SHP77 (cell line): Measurements from ENCODE around the gene SRRD.

Source experiments
- DNase-seq, 2 experiments: peaks; one replicate each; lab custom pipeline; 2025; lab: John Stamatoyannopoulos, UW

The SRRD gene

GRCh38 chr22:26482161-26482560, 1.5 kb upstream of the SRRD start:
- no peak for DNase-seq

GRCh38 chr22:26483043-26483438, 636 bp upstream of the SRRD start:
- DNase-seq: no peak

GRCh38 chr22:26484360-26484706, 656 bp downstream of the SRRD start:
- no peak for DNase-seq

GRCh38 chr22:26485013-26485412, 1.3 kb downstream of the SRRD start:
- DNase-seq: no peak

GRCh38 chr22:26485806-26486390, 2.2 kb downstream of the SRRD start:
- no peak for DNase-seq

- DNase-seq: no peak
These were observed 2.7 kb downstream of the SRRD start for GRCh38 chr22:26486394-26486793.

- no peak for DNase-seq
These were observed 4.3 kb downstream of the SRRD start for GRCh38 chr22:26487996-26488395.

GRCh38 chr22:26489447-26490036, 5.9 kb downstream of the SRRD start:
- no peak for DNase-seq

GRCh38 chr22:26492220-26492619, 8.5 kb downstream of the SRRD start:
- DNase-seq: no peak

- no peak for DNase-seq
These were observed 10.8 kb downstream of the SRRD start for GRCh38 chr22:26494506-26494905.

GRCh38 chr22:26496456-26496855, 12.8 kb downstream of the SRRD start:
- no peak for DNase-seq

- no peak for DNase-seq
These were observed 15.6 kb downstream of the SRRD start for GRCh38 chr22:26499188-26499703.

- no peak for DNase-seq
These were observed 18.3 kb downstream of the SRRD start for GRCh38 chr22:26501996-26502395.

GRCh38 chr22:26502688-26503561, 19.2 kb downstream of the SRRD start:
- DNase-seq: peak in 1 of 2 experiments; percentile 15

GRCh38 chr22:26503758-26504157, 20.1 kb downstream of the SRRD start:
- DNase-seq: no peak

GRCh38 chr22:26508148-26508547, 24.5 kb downstream of the SRRD start:
- no peak for DNase-seq

- DNase-seq: peak; percentile 88 to 93
These were observed 28.6 kb downstream of the SRRD start, which contains the start of gene TFIP11 for GRCh38 chr22:26512149-26512793. Gene TFIP11 (minus strand): TSS chr22:26512473. CDS start chr22:26510272, 2,201 bp downstream.

GRCh38 chr22:26513838-26514237, 30.2 kb downstream of the SRRD start:
- no peak for DNase-seq

- DNase-seq: no peak
These were observed 30.9 kb downstream of the SRRD start for GRCh38 chr22:26514419-26515161.

- no peak for DNase-seq
These were observed 32.3 kb downstream of the SRRD start for GRCh38 chr22:26515931-26516330.

- DNase-seq: no peak
These were observed 32.8 kb downstream of the SRRD start for GRCh38 chr22:26516503-26516902.

GRCh38 chr22:26517429-26517828, 33.8 kb downstream of the SRRD start:
- no peak for DNase-seq
